Gastroesophageal sphincter (tissue), 3 donors: ENCODE measurements around the gene ZNF318.

Source experiments
- EP300 ChIP-seq: sonication (generic); formaldehyde crosslinking; IDR thresholded peaks from one replicate; pipeline ENCODE4 v1.6.1; 2017; ENCODE audit warnings: antibody characterized with exemption, mild to moderate bottlenecking
- TF ChIP-seq, protein P1 (sequence below), 4 experiments: fragments of 200-600 bp in 2 of 4; fragments of 450-650 bp in 2 of 4; sonication (generic) in 1 of 4; IDR thresholded peaks; one replicate each; pipeline ENCODE4 v1.5.1; 2017 to 2019; ENCODE audit warnings: antibody characterized with exemption in 4 of 4, mild to moderate bottlenecking in 2 of 4, moderate library complexity in 2 of 4

- TF ChIP-seq, protein P1, sequence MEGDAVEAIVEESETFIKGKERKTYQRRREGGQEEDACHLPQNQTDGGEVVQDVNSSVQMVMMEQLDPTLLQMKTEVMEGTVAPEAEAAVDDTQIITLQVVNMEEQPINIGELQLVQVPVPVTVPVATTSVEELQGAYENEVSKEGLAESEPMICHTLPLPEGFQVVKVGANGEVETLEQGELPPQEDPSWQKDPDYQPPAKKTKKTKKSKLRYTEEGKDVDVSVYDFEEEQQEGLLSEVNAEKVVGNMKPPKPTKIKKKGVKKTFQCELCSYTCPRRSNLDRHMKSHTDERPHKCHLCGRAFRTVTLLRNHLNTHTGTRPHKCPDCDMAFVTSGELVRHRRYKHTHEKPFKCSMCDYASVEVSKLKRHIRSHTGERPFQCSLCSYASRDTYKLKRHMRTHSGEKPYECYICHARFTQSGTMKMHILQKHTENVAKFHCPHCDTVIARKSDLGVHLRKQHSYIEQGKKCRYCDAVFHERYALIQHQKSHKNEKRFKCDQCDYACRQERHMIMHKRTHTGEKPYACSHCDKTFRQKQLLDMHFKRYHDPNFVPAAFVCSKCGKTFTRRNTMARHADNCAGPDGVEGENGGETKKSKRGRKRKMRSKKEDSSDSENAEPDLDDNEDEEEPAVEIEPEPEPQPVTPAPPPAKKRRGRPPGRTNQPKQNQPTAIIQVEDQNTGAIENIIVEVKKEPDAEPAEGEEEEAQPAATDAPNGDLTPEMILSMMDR (IDR thresholded peaks at IDR 0.05), result no peak
- no peak for TF ChIP-seq EP300
These were observed 81.4 kb downstream of the ZNF318 start for GRCh38 chr6:43287717-43288679.
